ENCODE data around the gene CRX.
"Not testable (repeated sequence)": the region's sequence is repeated elsewhere in the genome, so short reads cannot be mapped to it uniquely, and the experiment has no call there.

The CRX gene

GRCh38 chr19:47821460-47822020 lies at the start of gene CRX:
CRX (plus strand) TSS chr19:47821937; CDS start chr19:47834444, 12,507 bp downstream.
- DNase-seq, result no peak

- no peak for DNase-seq
Observed at GRCh38 chr19:47776568-47776967, 45.2 kb upstream of the CRX start.

GRCh38 chr19:47777245-47778048 lies 44.3 kb upstream of the CRX start:
- not testable (repeated sequence) for DNase-seq

- peak; percentile 78 for DNase-seq
Observed at GRCh38 chr19:47778049-47778953, 43.4 kb upstream of the CRX start, which contains the start of gene SELENOW. SELENOW (plus strand) TSS chr19:47778703; CDS start chr19:47778786, 83 bp downstream.

GRCh38 chr19:47778954-47779351 lies 42.8 kb upstream of the CRX start:
- DNase-seq, result peak; percentile 26

- no peak for DNase-seq
Observed at GRCh38 chr19:47779524-47780214, 42.1 kb upstream of the CRX start.

GRCh38 chr19:47780215-47780551 lies 41.6 kb upstream of the CRX start:
- DNase-seq, result no peak

GRCh38 chr19:47781590-47782262 lies 40.0 kb upstream of the CRX start:
- DNase-seq, result no peak

GRCh38 chr19:47786566-47786965 lies 35.2 kb upstream of the CRX start:
- DNase-seq, result no peak

- DNase-seq, result not testable (repeated sequence)
Observed at GRCh38 chr19:47787307-47787706, 34.4 kb upstream of the CRX start.

- not testable (repeated sequence) for DNase-seq
Observed at GRCh38 chr19:47789811-47790210, 31.9 kb upstream of the CRX start.

GRCh38 chr19:47790398-47790814 lies 31.3 kb upstream of the CRX start:
- peak; percentile 90 for DNase-seq

GRCh38 chr19:47792616-47793015 lies 29.1 kb upstream of the CRX start:
- no peak for DNase-seq

GRCh38 chr19:47794526-47794925 lies 27.2 kb upstream of the CRX start:
- no peak for DNase-seq

GRCh38 chr19:47796785-47797184 lies 25.0 kb upstream of the CRX start:
- DNase-seq, result no peak

GRCh38 chr19:47797996-47798903 lies 23.5 kb upstream of the CRX start:
- DNase-seq, result no peak

- no peak for DNase-seq
Observed at GRCh38 chr19:47798904-47799266, 22.9 kb upstream of the CRX start.

- DNase-seq, result no peak
Observed at GRCh38 chr19:47801270-47801669, 20.5 kb upstream of the CRX start.

- DNase-seq, result no peak
Observed at GRCh38 chr19:47802521-47803043, 19.2 kb upstream of the CRX start.

GRCh38 chr19:47803148-47803547 lies 18.6 kb upstream of the CRX start:
- DNase-seq, result not testable (repeated sequence)

GRCh38 chr19:47803671-47804070 lies 18.1 kb upstream of the CRX start:
- not testable (repeated sequence) for DNase-seq
